Caco-2 (cell line): ENCODE data around the gene SMAD5. TPM values are rescaled to one million over a fixed set of nuclear protein-coding genes. Genes with fewer than 3 reads are reported as not detected.

Source experiments
- BruUV-seq: library from RNA; stranded (reverse); fragments of 400-500 nt; replicated peaks from 2 replicates; lab custom pipeline; 2021; lab: Mats Ljungman, UMichigan
- CTCF ChIA-PET: fragments of 300-600 bp; sonication (Branson Sonifier 250); formaldehyde crosslinking; loops from one replicate; lab custom pipeline; 2022; ENCODE audit warnings: antibody characterized with exemption; lab: Charles Lee
- POLR2A ChIA-PET: fragments of 300-600 bp; sonication (Branson Sonifier 250); formaldehyde crosslinking; loops from one replicate; lab custom pipeline; 2022; ENCODE audit warnings: antibody characterized with exemption; lab: Charles Lee
- DNase-seq, 2 experiments: peaks; one replicate each; pipeline versions ENCODE4 v3.0.0 to v3.0.0-alpha.2; 2020 to 2022
- H3K27me3 ChIP-seq: replicated peaks from 2 replicates; pipeline ENCODE4 v1.6.0; 2011; ENCODE audit warnings: low read length; ENCODE audit not compliant: control insufficient read depth, insufficient read depth
- H3K36me3 ChIP-seq: 2 replicates; pipeline ENCODE4 v1.5.1; 2011; ENCODE audit warnings: low read length; ENCODE audit not compliant: control insufficient read depth, insufficient read depth
- H3K4me1 ChIP-seq: fragments of 250-450 bp; sonication (Bioruptor Pico); 2 replicates; pipeline ENCODE4 v1.5.1; 2020; ENCODE audit warnings: mild to moderate bottlenecking
- H3K4me3 ChIP-seq: 2 replicates; pipeline ENCODE4 v1.5.1; 2011; ENCODE audit warnings: low read depth, mild to moderate bottlenecking, control low read depth, low read length
- H3K9me3 ChIP-seq: fragments of 250-450 bp; sonication (Bioruptor Pico); 2 replicates; pipeline ENCODE4 v1.5.1; 2020; ENCODE audit warnings: mild to moderate bottlenecking, moderate library complexity
- H3K27ac Mint-ChIP-seq: one replicate; pipeline ENCODE4 v1.8.0; 2022; ENCODE audit warnings: mixed read lengths; ENCODE audit not compliant: unreplicated experiment
- H3K27me3 Mint-ChIP-seq: one replicate; pipeline ENCODE4 v1.8.0; 2022; ENCODE audit warnings: mixed read lengths; ENCODE audit not compliant: insufficient read depth, unreplicated experiment
- H3K36me3 Mint-ChIP-seq: one replicate; pipeline ENCODE4 v1.8.0; 2022; ENCODE audit warnings: mild to moderate bottlenecking, mixed read lengths; ENCODE audit not compliant: insufficient read depth, unreplicated experiment
- H3K4me1 Mint-ChIP-seq: one replicate; pipeline ENCODE4 v1.8.0; 2022; ENCODE audit warnings: low read depth, mixed read lengths; ENCODE audit not compliant: unreplicated experiment
- H3K4me3 Mint-ChIP-seq: one replicate; pipeline ENCODE4 v1.8.0; 2022; ENCODE audit warnings: mild to moderate bottlenecking, moderate library complexity, mixed read lengths; ENCODE audit not compliant: unreplicated experiment
- H3K9me3 Mint-ChIP-seq: one replicate; pipeline ENCODE4 v1.8.0; 2022; ENCODE audit warnings: mixed read lengths; ENCODE audit not compliant: unreplicated experiment
- CTCF ChIP-seq, 2 experiments: fragments of 200-600 bp in 1 of 2; IDR thresholded peaks; 1 replicate in 1 of 2; 2 replicates in 1 of 2; pipeline versions ENCODE4 v1.5.1 to v1.8.0; 2011 to 2022; ENCODE audit warnings: antibody characterized with exemption in 1 of 2, control low read depth in 1 of 2, inconsistent platforms in 1 of 2, low read depth in 1 of 2, low read length in 1 of 2, mild to moderate bottlenecking in 1 of 2, moderate library complexity in 1 of 2; ENCODE audit not compliant: insufficient read depth in 1 of 2, severe bottlenecking in 1 of 2, unreplicated experiment in 1 of 2
- intact Hi-C: fragments of 100-400 bp; cut with micrococcal nuclease; formaldehyde crosslinking; loops from one replicate; pipeline ENCODE4 v1.10.0; 2022; ENCODE audit not compliant: unreplicated experiment
- total RNA-seq: library from RNA; stranded (reverse); gene quantifications from 2 replicates; pipeline ENCODE4 v1.2.3, GENCODE V29; 2022

Gene SMAD5
- total RNA-seq, 1 experiment from 2014 or later: 142 TPM

GRCh38 chr5:136155761-136156160 lies 23.1 kb downstream of the SMAD5 start:
- BruUV-seq: no TSS peak
- H3K4me3 ChIP-seq: no peak overlapping the region
- peaks cover 11% of the 10 kb centered on the region for H3K36me3 ChIP-seq
- Mint-ChIP-seq H3K9me3 (peaks cover 16% of the 10 kb centered on the region), H3K36me3 (peaks cover 66% of the 10 kb centered on the region), H3K27me3 (no peaks in the 10 kb centered on the region), H3K4me3 (no peak overlapping the region), H3K4me1 (peaks cover 36% of the 10 kb centered on the region), H3K27ac (no peak overlapping the region)
- DNase-seq: no peak
- ChIA-PET CTCF (no interaction called here), POLR2A (no interaction called here)
- peaks cover 30% of the 10 kb centered on the region for H3K4me1 ChIP-seq
- H3K27me3 ChIP-seq: no peaks in the 10 kb centered on the region
- no peaks in the 10 kb centered on the region for H3K9me3 ChIP-seq
- TF ChIP-seq CTCF (IDR thresholded peaks at IDR 0.05; ENCODE audit: insufficient read depth in 1 of 2, low read depth in 1 of 2, low read length in 1 of 2, severe bottlenecking in 1 of 2, unreplicated experiment in 1 of 2): no peak
- intact Hi-C loops: no loop called here

- no peaks in the 10 kb centered on the region for H3K27me3 Mint-ChIP-seq
- DNase-seq: no peak
- POLR2A ChIA-PET: no interaction called here
- CTCF ChIA-PET: no interaction called here
- H3K36me3 Mint-ChIP-seq: peaks cover 60% of the 10 kb centered on the region
- peaks cover 22% of the 10 kb centered on the region for H3K4me1 Mint-ChIP-seq
- H3K27ac Mint-ChIP-seq: no peak overlapping the region
- H3K27me3 ChIP-seq: no peaks in the 10 kb centered on the region
- TF ChIP-seq CTCF (IDR thresholded peaks at IDR 0.05; ENCODE audit: insufficient read depth in 1 of 2, low read depth in 1 of 2, low read length in 1 of 2, severe bottlenecking in 1 of 2, unreplicated experiment in 1 of 2): no peak
- no peak overlapping the region for H3K4me3 ChIP-seq
- peaks cover 11% of the 10 kb centered on the region for H3K36me3 ChIP-seq
- H3K4me1 ChIP-seq: peaks cover 24% of the 10 kb centered on the region
- no TSS peak for BruUV-seq
- intact Hi-C loops: no loop called here
- H3K4me3 Mint-ChIP-seq: no peak overlapping the region
- peaks cover 16% of the 10 kb centered on the region for H3K9me3 Mint-ChIP-seq
- H3K9me3 ChIP-seq: no peaks in the 10 kb centered on the region
Measured at GRCh38 chr5:136157514-136157913, 24.9 kb downstream of the SMAD5 start.

DNA sequence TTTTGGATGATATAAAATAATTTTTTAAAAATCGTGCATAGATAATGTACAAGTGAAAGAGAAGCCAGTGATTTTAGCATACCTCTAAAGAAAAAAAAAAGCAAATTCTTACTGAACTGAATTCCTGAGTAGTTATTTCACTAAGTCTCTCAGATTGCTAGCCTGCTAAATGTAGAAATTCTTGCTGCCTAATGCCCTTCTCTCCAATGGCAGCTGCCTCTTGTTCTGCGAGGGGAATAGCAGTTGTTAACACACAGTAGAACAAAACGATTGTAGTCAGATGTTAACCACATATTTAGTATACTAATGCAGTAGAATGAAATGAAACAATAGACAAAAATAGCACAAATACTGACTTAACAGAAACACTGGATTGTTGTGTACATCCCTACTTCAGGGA lies 26.8 kb downstream of the SMAD5 start:
- H3K4me1 ChIP-seq: peaks cover 24% of the 10 kb centered on the region
- no peak overlapping the region for H3K4me3 ChIP-seq
- no peaks in the 10 kb centered on the region for H3K9me3 ChIP-seq
- TF ChIP-seq CTCF (IDR thresholded peaks at IDR 0.05; ENCODE audit: insufficient read depth in 1 of 2, low read depth in 1 of 2, low read length in 1 of 2, severe bottlenecking in 1 of 2, unreplicated experiment in 1 of 2): no peak
- no TSS peak for BruUV-seq
- H3K36me3 Mint-ChIP-seq: peaks cover 60% of the 10 kb centered on the region
- no peaks in the 10 kb centered on the region for H3K27me3 ChIP-seq
- H3K4me1 Mint-ChIP-seq: peaks cover 22% of the 10 kb centered on the region
- CTCF ChIA-PET: no interaction called here
- POLR2A ChIA-PET: no interaction called here
- no peak overlapping the region for H3K4me3 Mint-ChIP-seq
- intact Hi-C loops: no loop called here
- no peak for DNase-seq
- no peak overlapping the region for H3K27ac Mint-ChIP-seq
- no peaks in the 10 kb centered on the region for H3K27me3 Mint-ChIP-seq
- peaks cover 16% of the 10 kb centered on the region for H3K9me3 Mint-ChIP-seq
- peaks cover 9% of the 10 kb centered on the region for H3K36me3 ChIP-seq
